ENCODE results near the gene FKBP6. TPM values are rescaled to one million over a fixed set of nuclear protein-coding genes. Genes with fewer than 3 reads are reported as not detected.
A peak's percentile ranks its signal among the peaks of the same experiment; 100 is the strongest.

The FKBP6 gene
- total and polyA plus RNA-seq, 9 of the 15 experiments (the other 6 are each of a cell fraction or from before 2014, with no cell fraction given): not detected

- TF ChIP-seq STAG1 (CRISPR knock-in tag; IDR thresholded peaks at IDR 0.05; ENCODE audit: borderline replicate concordance) (no peak), SREBF2 (CRISPR knock-in tag; IDR thresholded peaks at IDR 0.05) (no peak), FOXA3 (CRISPR knock-in tag; conservative IDR thresholded peaks at IDR 0.05 in 1 of 2, IDR thresholded peaks at IDR 0.05 in 1 of 2) (no peak), PML (IDR thresholded peaks at IDR 0.05; ENCODE audit: low read length) (peak; percentile 84), KAT7 (CRISPR knock-in tag; IDR thresholded peaks at IDR 0.05; ENCODE audit: borderline replicate concordance) (no peak; the same call in 1 of the 2 replicates), E4F1 (CRISPR knock-in tag; IDR thresholded peaks at IDR 0.05; ENCODE audit: borderline replicate concordance) (peak; percentile 96), PHTF2 (CRISPR knock-in tag; IDR thresholded peaks at IDR 0.05) (no peak), FOS (IDR thresholded peaks at IDR 0.05; ENCODE audit: extremely low read depth, insufficient read length) (no peak), RBM25 (IDR thresholded peaks at IDR 0.05; ENCODE audit: low read depth, low read length, severe bottlenecking) (no peak), FOXM1 (IDR thresholded peaks at IDR 0.05; ENCODE audit: low read depth) (no peak), FOXM1 (CRISPR knock-in tag; IDR thresholded peaks at IDR 0.05; ENCODE audit: low read depth) (no peak), TOE1 (IDR thresholded peaks at IDR 0.05; ENCODE audit: borderline replicate concordance) (no peak), TOE1 (CRISPR knock-in tag; IDR thresholded peaks at IDR 0.05; ENCODE audit: borderline replicate concordance, low read depth) (no peak), HNRNPK (IDR thresholded peaks at IDR 0.05; ENCODE audit: low read depth, low read length, poor library complexity, severe bottlenecking) (no peak), NONO (IDR thresholded peaks at IDR 0.05; ENCODE audit: low read depth in 2 of 2, low read length in 1 of 2) (no peak), TFAM (CRISPR knock-in tag; conservative IDR thresholded peaks at IDR 0.05) (no peak), DEAF1 (CRISPR knock-in tag; IDR thresholded peaks at IDR 0.05) (no peak), ZNF239 (CRISPR knock-in tag; IDR thresholded peaks at IDR 0.05) (peak; percentile 46; the same call in 1 of the 2 replicates)
- TF ChIP-seq, protein P1, sequence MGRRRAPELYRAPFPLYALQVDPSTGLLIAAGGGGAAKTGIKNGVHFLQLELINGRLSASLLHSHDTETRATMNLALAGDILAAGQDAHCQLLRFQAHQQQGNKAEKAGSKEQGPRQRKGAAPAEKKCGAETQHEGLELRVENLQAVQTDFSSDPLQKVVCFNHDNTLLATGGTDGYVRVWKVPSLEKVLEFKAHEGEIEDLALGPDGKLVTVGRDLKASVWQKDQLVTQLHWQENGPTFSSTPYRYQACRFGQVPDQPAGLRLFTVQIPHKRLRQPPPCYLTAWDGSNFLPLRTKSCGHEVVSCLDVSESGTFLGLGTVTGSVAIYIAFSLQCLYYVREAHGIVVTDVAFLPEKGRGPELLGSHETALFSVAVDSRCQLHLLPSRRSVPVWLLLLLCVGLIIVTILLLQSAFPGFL (CRISPR knock-in tag; IDR thresholded peaks at IDR 0.05): no peak
- TF ChIP-seq, protein P2, sequence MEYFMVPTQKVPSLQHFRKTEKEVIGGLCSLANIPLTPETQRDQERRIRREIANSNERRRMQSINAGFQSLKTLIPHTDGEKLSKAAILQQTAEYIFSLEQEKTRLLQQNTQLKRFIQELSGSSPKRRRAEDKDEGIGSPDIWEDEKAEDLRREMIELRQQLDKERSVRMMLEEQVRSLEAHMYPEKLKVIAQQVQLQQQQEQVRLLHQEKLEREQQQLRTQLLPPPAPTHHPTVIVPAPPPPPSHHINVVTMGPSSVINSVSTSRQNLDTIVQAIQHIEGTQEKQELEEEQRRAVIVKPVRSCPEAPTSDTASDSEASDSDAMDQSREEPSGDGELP (CRISPR knock-in tag; IDR thresholded peaks at IDR 0.05; ENCODE audit: borderline replicate concordance): peak; percentile 87
- TF ChIP-seq, protein P3, sequence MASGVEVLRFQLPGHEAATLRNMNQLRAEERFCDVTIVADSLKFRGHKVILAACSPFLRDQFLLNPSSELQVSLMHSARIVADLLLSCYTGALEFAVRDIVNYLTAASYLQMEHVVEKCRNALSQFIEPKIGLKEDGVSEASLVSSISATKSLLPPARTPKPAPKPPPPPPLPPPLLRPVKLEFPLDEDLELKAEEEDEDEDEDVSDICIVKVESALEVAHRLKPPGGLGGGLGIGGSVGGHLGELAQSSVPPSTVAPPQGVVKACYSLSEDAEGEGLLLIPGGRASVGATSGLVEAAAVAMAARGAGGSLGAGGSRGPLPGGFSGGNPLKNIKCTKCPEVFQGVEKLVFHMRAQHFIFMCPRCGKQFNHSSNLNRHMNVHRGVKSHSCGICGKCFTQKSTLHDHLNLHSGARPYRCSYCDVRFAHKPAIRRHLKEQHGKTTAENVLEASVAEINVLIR (CRISPR knock-in tag; IDR thresholded peaks at IDR 0.05): no peak
These were observed 19.2 kb upstream of the FKBP6 start, which contains the start of gene NSUN5 (continued) for GRCh38 chr7:73308665-73309214.
